ENCODE results near the gene SEMA6A. TPM values are rescaled to one million over a fixed set of nuclear protein-coding genes. Genes with fewer than 3 reads are reported as not detected.

SEMA6A gene
- total and polyA plus RNA-seq, 10 of the 15 experiments (the other 5 are each of a cell fraction or from before 2014, with no cell fraction given): 0.16 to 10.2 (median 1.1) TPM

DNA sequence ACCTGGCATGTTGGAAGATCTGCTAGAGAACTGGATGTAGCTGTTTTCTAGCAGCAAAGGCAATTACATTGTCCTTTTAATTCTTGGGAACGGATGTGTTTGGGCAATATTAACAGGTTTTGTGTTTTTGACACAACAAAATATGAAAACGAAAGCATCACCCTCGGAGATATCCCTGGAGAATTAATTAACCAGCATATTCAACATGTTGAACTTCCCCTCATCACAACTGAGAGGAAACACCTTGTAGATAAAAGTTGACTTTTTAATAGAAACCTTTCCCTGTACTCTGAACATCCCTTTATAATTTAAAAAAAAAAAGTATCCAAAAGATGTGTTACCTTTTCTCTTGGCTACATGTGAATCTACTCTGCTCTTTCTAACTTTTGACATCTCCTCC is 13.0 kb downstream of the SEMA6A start (continued):
- no peak for TF ChIP-seq RB1 (IDR thresholded peaks at IDR 0.05; ENCODE audit: borderline replicate concordance)
- TF ChIP-seq, protein P1, sequence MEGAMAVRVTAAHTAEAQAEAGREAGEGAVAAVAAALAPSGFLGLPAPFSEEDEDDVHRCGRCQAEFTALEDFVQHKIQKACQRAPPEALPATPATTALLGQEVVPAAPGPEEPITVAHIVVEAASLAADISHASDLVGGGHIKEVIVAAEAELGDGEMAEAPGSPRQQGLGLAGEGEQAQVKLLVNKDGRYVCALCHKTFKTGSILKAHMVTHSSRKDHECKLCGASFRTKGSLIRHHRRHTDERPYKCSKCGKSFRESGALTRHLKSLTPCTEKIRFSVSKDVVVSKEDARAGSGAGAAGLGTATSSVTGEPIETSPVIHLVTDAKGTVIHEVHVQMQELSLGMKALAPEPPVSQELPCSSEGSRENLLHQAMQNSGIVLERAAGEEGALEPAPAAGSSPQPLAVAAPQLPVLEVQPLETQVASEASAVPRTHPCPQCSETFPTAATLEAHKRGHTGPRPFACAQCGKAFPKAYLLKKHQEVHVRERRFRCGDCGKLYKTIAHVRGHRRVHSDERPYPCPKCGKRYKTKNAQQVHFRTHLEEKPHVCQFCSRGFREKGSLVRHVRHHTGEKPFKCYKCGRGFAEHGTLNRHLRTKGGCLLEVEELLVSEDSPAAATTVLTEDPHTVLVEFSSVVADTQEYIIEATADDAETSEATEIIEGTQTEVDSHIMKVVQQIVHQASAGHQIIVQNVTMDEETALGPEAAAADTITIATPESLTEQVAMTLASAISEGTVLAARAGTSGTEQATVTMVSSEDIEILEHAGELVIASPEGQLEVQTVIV (IDR thresholded peaks at IDR 0.05; ENCODE audit: borderline replicate concordance, partially characterized antibody): no peak
- no peak for TF ChIP-seq ZNF384 (IDR thresholded peaks at IDR 0.05; ENCODE audit: borderline replicate concordance, low read depth, low read length)
- TF ChIP-seq, protein P2, sequence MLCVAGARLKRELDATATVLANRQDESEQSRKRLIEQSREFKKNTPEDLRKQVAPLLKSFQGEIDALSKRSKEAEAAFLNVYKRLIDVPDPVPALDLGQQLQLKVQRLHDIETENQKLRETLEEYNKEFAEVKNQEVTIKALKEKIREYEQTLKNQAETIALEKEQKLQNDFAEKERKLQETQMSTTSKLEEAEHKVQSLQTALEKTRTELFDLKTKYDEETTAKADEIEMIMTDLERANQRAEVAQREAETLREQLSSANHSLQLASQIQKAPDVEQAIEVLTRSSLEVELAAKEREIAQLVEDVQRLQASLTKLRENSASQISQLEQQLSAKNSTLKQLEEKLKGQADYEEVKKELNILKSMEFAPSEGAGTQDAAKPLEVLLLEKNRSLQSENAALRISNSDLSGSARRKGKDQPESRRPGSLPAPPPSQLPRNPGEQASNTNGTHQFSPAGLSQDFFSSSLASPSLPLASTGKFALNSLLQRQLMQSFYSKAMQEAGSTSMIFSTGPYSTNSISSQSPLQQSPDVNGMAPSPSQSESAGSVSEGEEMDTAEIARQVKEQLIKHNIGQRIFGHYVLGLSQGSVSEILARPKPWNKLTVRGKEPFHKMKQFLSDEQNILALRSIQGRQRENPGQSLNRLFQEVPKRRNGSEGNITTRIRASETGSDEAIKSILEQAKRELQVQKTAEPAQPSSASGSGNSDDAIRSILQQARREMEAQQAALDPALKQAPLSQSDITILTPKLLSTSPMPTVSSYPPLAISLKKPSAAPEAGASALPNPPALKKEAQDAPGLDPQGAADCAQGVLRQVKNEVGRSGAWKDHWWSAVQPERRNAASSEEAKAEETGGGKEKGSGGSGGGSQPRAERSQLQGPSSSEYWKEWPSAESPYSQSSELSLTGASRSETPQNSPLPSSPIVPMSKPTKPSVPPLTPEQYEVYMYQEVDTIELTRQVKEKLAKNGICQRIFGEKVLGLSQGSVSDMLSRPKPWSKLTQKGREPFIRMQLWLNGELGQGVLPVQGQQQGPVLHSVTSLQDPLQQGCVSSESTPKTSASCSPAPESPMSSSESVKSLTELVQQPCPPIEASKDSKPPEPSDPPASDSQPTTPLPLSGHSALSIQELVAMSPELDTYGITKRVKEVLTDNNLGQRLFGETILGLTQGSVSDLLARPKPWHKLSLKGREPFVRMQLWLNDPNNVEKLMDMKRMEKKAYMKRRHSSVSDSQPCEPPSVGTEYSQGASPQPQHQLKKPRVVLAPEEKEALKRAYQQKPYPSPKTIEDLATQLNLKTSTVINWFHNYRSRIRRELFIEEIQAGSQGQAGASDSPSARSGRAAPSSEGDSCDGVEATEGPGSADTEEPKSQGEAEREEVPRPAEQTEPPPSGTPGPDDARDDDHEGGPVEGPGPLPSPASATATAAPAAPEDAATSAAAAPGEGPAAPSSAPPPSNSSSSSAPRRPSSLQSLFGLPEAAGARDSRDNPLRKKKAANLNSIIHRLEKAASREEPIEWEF (IDR thresholded peaks at IDR 0.05; ENCODE audit: insufficient replicate concordance, low read depth, low read length): no peak
- TF ChIP-seq WRNIP1 (IDR thresholded peaks at IDR 0.05; ENCODE audit: borderline replicate concordance, low read depth, low read length): no peak
- no peak for TF ChIP-seq RFX5 (IDR thresholded peaks at IDR 0.05; ENCODE audit: low read depth, low read length)
- TF ChIP-seq CBFB (IDR thresholded peaks at IDR 0.05; ENCODE audit: low read depth): no peak
- TF ChIP-seq NFXL1 (IDR thresholded peaks at IDR 0.05; ENCODE audit: borderline replicate concordance): no peak
- TF ChIP-seq EZH2 (IDR thresholded peaks at IDR 0.05; ENCODE audit: borderline replicate concordance, control insufficient read depth, low read depth, low read length): no peak
- TF ChIP-seq, protein P3, sequence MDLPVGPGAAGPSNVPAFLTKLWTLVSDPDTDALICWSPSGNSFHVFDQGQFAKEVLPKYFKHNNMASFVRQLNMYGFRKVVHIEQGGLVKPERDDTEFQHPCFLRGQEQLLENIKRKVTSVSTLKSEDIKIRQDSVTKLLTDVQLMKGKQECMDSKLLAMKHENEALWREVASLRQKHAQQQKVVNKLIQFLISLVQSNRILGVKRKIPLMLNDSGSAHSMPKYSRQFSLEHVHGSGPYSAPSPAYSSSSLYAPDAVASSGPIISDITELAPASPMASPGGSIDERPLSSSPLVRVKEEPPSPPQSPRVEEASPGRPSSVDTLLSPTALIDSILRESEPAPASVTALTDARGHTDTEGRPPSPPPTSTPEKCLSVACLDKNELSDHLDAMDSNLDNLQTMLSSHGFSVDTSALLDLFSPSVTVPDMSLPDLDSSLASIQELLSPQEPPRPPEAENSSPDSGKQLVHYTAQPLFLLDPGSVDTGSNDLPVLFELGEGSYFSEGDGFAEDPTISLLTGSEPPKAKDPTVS (IDR thresholded peaks at IDR 0.05; ENCODE audit: low read depth, low read length): no peak
- TF ChIP-seq, protein P4, sequence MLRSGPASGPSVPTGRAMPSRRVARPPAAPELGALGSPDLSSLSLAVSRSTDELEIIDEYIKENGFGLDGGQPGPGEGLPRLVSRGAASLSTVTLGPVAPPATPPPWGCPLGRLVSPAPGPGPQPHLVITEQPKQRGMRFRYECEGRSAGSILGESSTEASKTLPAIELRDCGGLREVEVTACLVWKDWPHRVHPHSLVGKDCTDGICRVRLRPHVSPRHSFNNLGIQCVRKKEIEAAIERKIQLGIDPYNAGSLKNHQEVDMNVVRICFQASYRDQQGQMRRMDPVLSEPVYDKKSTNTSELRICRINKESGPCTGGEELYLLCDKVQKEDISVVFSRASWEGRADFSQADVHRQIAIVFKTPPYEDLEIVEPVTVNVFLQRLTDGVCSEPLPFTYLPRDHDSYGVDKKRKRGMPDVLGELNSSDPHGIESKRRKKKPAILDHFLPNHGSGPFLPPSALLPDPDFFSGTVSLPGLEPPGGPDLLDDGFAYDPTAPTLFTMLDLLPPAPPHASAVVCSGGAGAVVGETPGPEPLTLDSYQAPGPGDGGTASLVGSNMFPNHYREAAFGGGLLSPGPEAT (IDR thresholded peaks at IDR 0.05; ENCODE audit: low read depth): peak; percentile 30; the same call in 1 of the 2 replicates
- TF ChIP-seq, protein P5, sequence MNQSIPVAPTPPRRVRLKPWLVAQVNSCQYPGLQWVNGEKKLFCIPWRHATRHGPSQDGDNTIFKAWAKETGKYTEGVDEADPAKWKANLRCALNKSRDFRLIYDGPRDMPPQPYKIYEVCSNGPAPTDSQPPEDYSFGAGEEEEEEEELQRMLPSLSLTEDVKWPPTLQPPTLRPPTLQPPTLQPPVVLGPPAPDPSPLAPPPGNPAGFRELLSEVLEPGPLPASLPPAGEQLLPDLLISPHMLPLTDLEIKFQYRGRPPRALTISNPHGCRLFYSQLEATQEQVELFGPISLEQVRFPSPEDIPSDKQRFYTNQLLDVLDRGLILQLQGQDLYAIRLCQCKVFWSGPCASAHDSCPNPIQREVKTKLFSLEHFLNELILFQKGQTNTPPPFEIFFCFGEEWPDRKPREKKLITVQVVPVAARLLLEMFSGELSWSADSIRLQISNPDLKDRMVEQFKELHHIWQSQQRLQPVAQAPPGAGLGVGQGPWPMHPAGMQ (IDR thresholded peaks at IDR 0.05; ENCODE audit: borderline replicate concordance): no peak
- no peak for TF ChIP-seq EP300 (IDR thresholded peaks at IDR 0.05; ENCODE audit: borderline replicate concordance in 1 of 2, control insufficient read depth in 1 of 2, low read depth in 2 of 2, low read length in 2 of 2)
- no peak for TF ChIP-seq PML (IDR thresholded peaks at IDR 0.05; ENCODE audit: low read length)
- 0 out of 2 replicates have a peak, but pooled peaks have one; percentile 22 for TF ChIP-seq MXI1 (IDR thresholded peaks at IDR 0.05; ENCODE audit: low read depth, low read length)
- TF ChIP-seq SRF (IDR thresholded peaks at IDR 0.05; ENCODE audit: low read depth in 2 of 2, low read length in 2 of 2): no peak
